H9 (cell line): ENCODE measurements around the gene PCARE. TPM values are rescaled to one million over a fixed set of nuclear protein-coding genes. Genes with fewer than 3 reads are reported as not detected.

Experiments used
- DNase-seq: peaks from one replicate; pipeline ENCODE4 v3.0.0-alpha.2; 2017
- H2AFZ ChIP-seq: one replicate; pipeline ENCODE4 v1.6.1; 2013; ENCODE audit warnings: mild to moderate bottlenecking, low read length, control low read depth, moderate library complexity
- H2AK5ac ChIP-seq: 2 replicates; pipeline ENCODE4 v1.6.1; 2013; ENCODE audit warnings: low read length, control low read depth, mixed read lengths; ENCODE audit not compliant: insufficient read length
- H2BK120ac ChIP-seq: one replicate; pipeline ENCODE4 v1.6.1; 2013; ENCODE audit warnings: low read depth, mild to moderate bottlenecking, low read length, control low read depth, inconsistent platforms; ENCODE audit not compliant: poor library complexity, severe bottlenecking
- H2BK12ac ChIP-seq: 2 replicates; pipeline ENCODE4 v1.6.1; 2013; ENCODE audit warnings: low read length, control low read depth, mixed read lengths, low read depth; ENCODE audit not compliant: insufficient read length
- H2BK15ac ChIP-seq: 2 replicates; pipeline ENCODE4 v1.6.1; 2013; ENCODE audit warnings: low read depth, low read length, control low read depth
- H2BK20ac ChIP-seq: one replicate; pipeline ENCODE4 v1.6.1; 2013; ENCODE audit warnings: low read depth, mild to moderate bottlenecking, low read length, control low read depth, inconsistent platforms; ENCODE audit not compliant: poor library complexity, severe bottlenecking
- H2BK5ac ChIP-seq: 2 replicates; pipeline ENCODE4 v1.6.1; 2013; ENCODE audit warnings: low read length, control low read depth, mixed read lengths; ENCODE audit not compliant: insufficient read length
- H3K14ac ChIP-seq: 2 replicates; pipeline ENCODE4 v1.6.1; 2013; ENCODE audit warnings: low read length, control low read depth; ENCODE audit not compliant: insufficient read depth
- H3K18ac ChIP-seq: 2 replicates; pipeline ENCODE4 v1.6.1; 2013; ENCODE audit warnings: low read depth, mild to moderate bottlenecking, mixed read lengths, low read length, control low read depth; ENCODE audit not compliant: insufficient read length
- H3K23ac ChIP-seq: 2 replicates; pipeline ENCODE4 v1.6.1; 2013; ENCODE audit warnings: low read length, control low read depth, mixed read lengths, low read depth; ENCODE audit not compliant: insufficient read length
- H3K23me2 ChIP-seq: 2 replicates; pipeline ENCODE4 v1.6.1; 2013; ENCODE audit warnings: low read depth, mild to moderate bottlenecking, mixed read lengths, low read length, control low read depth; ENCODE audit not compliant: insufficient read length, poor library complexity, severe bottlenecking
- H3K27ac ChIP-seq: 2 replicates; pipeline ENCODE4 v1.5.1; 2013; ENCODE audit warnings: low read length, control low read depth, mixed read lengths, low read depth; ENCODE audit not compliant: insufficient read length
- H3K27me3 ChIP-seq: 2 replicates; pipeline ENCODE4 v1.6.1; 2013; ENCODE audit warnings: low read length, control low read depth, inconsistent platforms; ENCODE audit not compliant: insufficient read depth
- H3K4ac ChIP-seq: 2 replicates; pipeline ENCODE4 v1.6.1; 2013; ENCODE audit warnings: low read depth, mild to moderate bottlenecking, control low read depth, inconsistent platforms, low read length, moderate library complexity
- H3K4me1 ChIP-seq: 2 replicates; pipeline ENCODE4 v1.6.1; 2013; ENCODE audit warnings: low read length, control low read depth, inconsistent platforms; ENCODE audit not compliant: insufficient read depth
- H3K4me2 ChIP-seq: 2 replicates; pipeline ENCODE4 v1.6.1; 2013; ENCODE audit warnings: low read length, control low read depth, mixed read lengths; ENCODE audit not compliant: insufficient read length, insufficient read depth
- H3K56ac ChIP-seq: 2 replicates; pipeline ENCODE4 v1.6.1; 2013; ENCODE audit warnings: low read depth, mild to moderate bottlenecking, mixed read lengths, low read length, control low read depth; ENCODE audit not compliant: insufficient read length
- H3K79me1 ChIP-seq: 2 replicates; pipeline ENCODE4 v1.6.1; 2013; ENCODE audit warnings: low read depth, mild to moderate bottlenecking, moderate library complexity, low read length, control low read depth, inconsistent platforms; ENCODE audit not compliant: insufficient read depth, poor library complexity, severe bottlenecking
- H3K79me2 ChIP-seq: 2 replicates; pipeline ENCODE4 v1.6.1; 2013; ENCODE audit warnings: low read length, control low read depth, inconsistent platforms; ENCODE audit not compliant: insufficient read depth
- H3K9ac ChIP-seq: 2 replicates; pipeline ENCODE4 v1.6.1; 2013; ENCODE audit warnings: low read length, control low read depth, mixed read lengths; ENCODE audit not compliant: insufficient read length; ENCODE audit errors: extremely low read depth
- H3K9me3 ChIP-seq: one replicate; pipeline ENCODE4 v1.6.1; 2013; ENCODE audit warnings: low read depth, low read length, inconsistent platforms; ENCODE audit not compliant: control insufficient read depth
- H3T11ph ChIP-seq: one replicate; pipeline ENCODE4 v1.6.1; 2013; ENCODE audit warnings: mild to moderate bottlenecking, low read length, control low read depth, inconsistent platforms
- H4K20me1 ChIP-seq: one replicate; pipeline ENCODE4 v1.6.1; 2013; ENCODE audit not compliant: control insufficient read depth, insufficient read length, insufficient read depth
- H4K5ac ChIP-seq: 2 replicates; pipeline ENCODE4 v1.6.1; 2013; ENCODE audit warnings: low read depth, mild to moderate bottlenecking, mixed read lengths, low read length, control low read depth; ENCODE audit not compliant: insufficient read length
- H4K8ac ChIP-seq: replicated peaks from 2 replicates; pipeline ENCODE4 v1.6.1; 2013; ENCODE audit warnings: low read length, control low read depth, mixed read lengths, low read depth; ENCODE audit not compliant: insufficient read length
- H4K91ac ChIP-seq: 2 replicates; pipeline ENCODE4 v1.6.1; 2013; ENCODE audit warnings: low read depth, mild to moderate bottlenecking, moderate library complexity, mixed read lengths, low read length, control low read depth; ENCODE audit not compliant: insufficient read length
- H3K27ac Mint-ChIP-seq, 3 experiments: 2 replicates in 2 of 3; 3 replicates in 1 of 3; pipeline ENCODE4 v1.8.0; 2020 to 2021; ENCODE audit warnings: mixed read lengths in 3 of 3, mild to moderate bottlenecking in 1 of 3, moderate library complexity in 1 of 3
- H3K27me3 Mint-ChIP-seq: 2 replicates; pipeline ENCODE4 v1.8.0; 2021; ENCODE audit warnings: low read depth, mild to moderate bottlenecking, moderate library complexity, mixed read lengths
- H3K36me3 Mint-ChIP-seq, 3 experiments: 2 replicates in 2 of 3; 3 replicates in 1 of 3; pipeline ENCODE4 v1.8.0; 2020 to 2021; ENCODE audit warnings: low read depth in 3 of 3, mixed read lengths in 3 of 3; ENCODE audit not compliant: insufficient read depth in 1 of 3
- H3K4me1 Mint-ChIP-seq, 2 experiments: 2 replicates each; pipeline ENCODE4 v1.8.0; 2020; ENCODE audit warnings: mixed read lengths in 2 of 2
- H3K4me3 Mint-ChIP-seq, 2 experiments: 2 replicates in 1 of 2; 3 replicates in 1 of 2; pipeline ENCODE4 v1.8.0; 2020 to 2021; ENCODE audit warnings: mild to moderate bottlenecking in 2 of 2, mixed read lengths in 2 of 2, moderate library complexity in 1 of 2
- H3K9me3 Mint-ChIP-seq, 2 experiments: 2 replicates in 1 of 2; 3 replicates in 1 of 2; pipeline ENCODE4 v1.8.0; 2020; ENCODE audit warnings: mild to moderate bottlenecking in 2 of 2, mixed read lengths in 2 of 2, moderate library complexity in 1 of 2
- WGBS: extraction: QIAGEN DNeasy Blood & Tissue Kit; methylation state at CpG from one replicate; pipeline ENCODE4 v1.1.7; 2013; ENCODE audit warnings: missing lambda C conversion rate, low lambda C conversion rate, mixed read lengths; ENCODE audit not compliant: insufficient read length; ENCODE audit errors: extremely low coverage; 5-methylcytosine and 5-hydroxymethylcytosine counted together
- total RNA-seq: library from RNA; stranded (reverse); gene quantifications from 2 replicates; pipeline ENCODE4 v1.2.1, GENCODE V29; 2021
- TF ChIP-seq, protein P1 (sequence below): fragments of 200-600 bp; sonication (generic); conservative IDR thresholded peaks from 3 replicates; pipeline ENCODE4 v1.8.0; 2021; ENCODE audit warnings: antibody characterized with exemption, mild to moderate bottlenecking

Gene PCARE
- total RNA-seq, 1 experiment from 2014 or later, result not detected

DNA sequence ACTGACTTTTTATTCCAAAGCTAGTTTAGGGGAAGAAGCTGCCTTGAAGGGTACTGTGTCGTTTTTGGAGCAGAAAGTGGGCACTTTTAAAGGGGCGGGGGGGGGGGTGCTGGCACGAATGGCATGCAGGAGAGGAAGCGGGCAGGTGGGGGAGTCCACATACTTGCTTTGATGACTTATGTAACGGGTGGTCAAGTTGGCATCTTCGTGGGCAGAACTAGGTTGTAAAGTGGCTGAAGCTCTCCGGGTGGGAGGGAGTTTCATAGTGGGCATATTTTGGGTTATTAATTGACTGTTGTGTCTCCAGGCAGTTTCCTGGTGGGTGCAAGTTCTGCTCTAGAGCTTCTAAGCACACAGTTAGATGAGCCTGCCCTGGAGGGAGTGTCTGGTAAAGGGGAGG lies 19.9 kb downstream of the PCARE start:
- Histone ChIP-seq H3K79me1 (no peaks in the 10 kb centered on the region), H3K27me3 (no peaks in the 10 kb centered on the region), H3K79me2 (no peaks in the 10 kb centered on the region), H4K8ac (no peak overlapping the region), H2BK120ac (no peak overlapping the region), H3K4me1 (peaks cover 4% of the 10 kb centered on the region; the same call in 1 of the 2 replicates), H2BK5ac (no peak overlapping the region), H2AFZ (no peak overlapping the region), H3K14ac (no peak overlapping the region), H4K20me1 (no peaks in the 10 kb centered on the region), H3K4ac (no peak overlapping the region), H2BK15ac (no peak overlapping the region), H3T11ph (no peak overlapping the region), H3K56ac (no peak overlapping the region), H2AK5ac (no peak overlapping the region), H2BK20ac (no peak overlapping the region), H3K9me3 (no peaks in the 10 kb centered on the region), H3K23me2 (no peaks in the 10 kb centered on the region), H3K27ac (no peak overlapping the region), H3K4me2 (no peak overlapping the region), H3K9ac (no peak overlapping the region), H3K18ac (no peak overlapping the region), H4K5ac (no peak overlapping the region), H3K23ac (no peak overlapping the region), H2BK12ac (no peak overlapping the region), H4K91ac (no peak overlapping the region)
- Mint-ChIP-seq H3K27ac (no peak overlapping the region), H3K36me3 (no peaks in the 10 kb centered on the region), H3K9me3 (no peaks in the 10 kb centered on the region), H3K4me3 (no peak overlapping the region), H3K4me1 (peaks cover 20% of the 10 kb centered on the region in 2 experiments), H3K27me3 (peaks cover 5% of the 10 kb centered on the region)
- DNase-seq, result no peak
- TF ChIP-seq, protein P1, sequence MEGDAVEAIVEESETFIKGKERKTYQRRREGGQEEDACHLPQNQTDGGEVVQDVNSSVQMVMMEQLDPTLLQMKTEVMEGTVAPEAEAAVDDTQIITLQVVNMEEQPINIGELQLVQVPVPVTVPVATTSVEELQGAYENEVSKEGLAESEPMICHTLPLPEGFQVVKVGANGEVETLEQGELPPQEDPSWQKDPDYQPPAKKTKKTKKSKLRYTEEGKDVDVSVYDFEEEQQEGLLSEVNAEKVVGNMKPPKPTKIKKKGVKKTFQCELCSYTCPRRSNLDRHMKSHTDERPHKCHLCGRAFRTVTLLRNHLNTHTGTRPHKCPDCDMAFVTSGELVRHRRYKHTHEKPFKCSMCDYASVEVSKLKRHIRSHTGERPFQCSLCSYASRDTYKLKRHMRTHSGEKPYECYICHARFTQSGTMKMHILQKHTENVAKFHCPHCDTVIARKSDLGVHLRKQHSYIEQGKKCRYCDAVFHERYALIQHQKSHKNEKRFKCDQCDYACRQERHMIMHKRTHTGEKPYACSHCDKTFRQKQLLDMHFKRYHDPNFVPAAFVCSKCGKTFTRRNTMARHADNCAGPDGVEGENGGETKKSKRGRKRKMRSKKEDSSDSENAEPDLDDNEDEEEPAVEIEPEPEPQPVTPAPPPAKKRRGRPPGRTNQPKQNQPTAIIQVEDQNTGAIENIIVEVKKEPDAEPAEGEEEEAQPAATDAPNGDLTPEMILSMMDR, result no peak
- WGBS, result no CpG with 5 or more reads among the region's 7 CpGs
